HG03575 (cell line): ENCODE data around the gene GDF10.

Experiments
- ATAC-seq: cut with Tn5 transposase; IDR thresholded peaks from one replicate; pipeline ENCODE4 v1.9.1; 2021; ENCODE audit not compliant: unreplicated experiment, insufficient number of reproducible peaks, low FRiP score; ENCODE audit errors: extremely low read depth

The GDF10 gene

DNA sequence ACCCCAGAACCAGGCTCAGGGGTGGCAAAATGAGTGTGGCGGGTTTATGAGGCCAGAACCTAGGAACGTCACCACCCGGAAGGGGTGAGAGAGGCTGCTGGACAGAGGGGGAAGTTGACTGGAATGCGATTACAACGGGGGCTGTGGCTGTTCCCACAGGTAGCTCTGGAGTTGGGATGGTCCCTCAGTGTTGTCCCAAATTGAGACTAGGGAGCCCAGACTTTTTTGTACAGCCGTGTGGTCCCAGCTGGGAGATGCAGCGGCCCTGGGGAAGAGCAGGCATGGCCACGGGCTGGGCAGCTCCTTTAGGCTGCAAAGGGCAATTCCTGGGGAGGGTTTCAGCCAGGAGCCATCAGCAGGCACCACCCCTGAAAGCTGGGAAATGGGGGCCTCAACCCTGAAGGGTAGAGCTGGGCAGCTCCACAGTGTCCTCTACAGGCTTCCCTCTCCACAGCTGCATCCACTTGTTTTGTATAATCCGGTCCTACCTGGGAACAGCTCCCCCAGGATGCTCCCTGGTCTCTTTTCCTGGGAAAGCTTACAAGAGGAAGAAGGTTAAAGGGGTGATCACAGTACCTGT, 11.0 kb upstream of the GDF10 start:
- no peak for ATAC-seq

DNA sequence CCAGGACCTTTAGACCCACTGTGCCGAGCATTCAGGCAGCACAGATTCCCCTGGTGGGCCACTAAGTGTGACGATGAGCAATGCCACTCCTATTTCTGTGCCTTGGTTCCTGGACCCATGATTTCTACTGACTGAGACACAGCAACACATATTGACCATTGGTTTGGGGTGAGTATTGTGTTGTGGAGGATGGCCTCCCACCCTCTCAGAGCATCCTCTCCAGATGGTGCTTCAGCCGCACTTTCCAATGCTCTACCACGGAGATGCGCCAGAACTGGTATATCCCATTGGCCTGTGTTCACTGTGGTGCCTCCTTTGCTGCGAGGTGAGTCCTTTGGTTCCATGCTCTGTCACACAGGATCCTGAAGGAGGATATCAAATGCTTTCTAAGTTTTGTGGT, 10.1 kb upstream of the GDF10 start:
- ATAC-seq = no peak

- ATAC-seq = no peak
These were observed 9.7 kb upstream of the GDF10 start for GRCh38 chr10:47290338-47290737.

DNA sequence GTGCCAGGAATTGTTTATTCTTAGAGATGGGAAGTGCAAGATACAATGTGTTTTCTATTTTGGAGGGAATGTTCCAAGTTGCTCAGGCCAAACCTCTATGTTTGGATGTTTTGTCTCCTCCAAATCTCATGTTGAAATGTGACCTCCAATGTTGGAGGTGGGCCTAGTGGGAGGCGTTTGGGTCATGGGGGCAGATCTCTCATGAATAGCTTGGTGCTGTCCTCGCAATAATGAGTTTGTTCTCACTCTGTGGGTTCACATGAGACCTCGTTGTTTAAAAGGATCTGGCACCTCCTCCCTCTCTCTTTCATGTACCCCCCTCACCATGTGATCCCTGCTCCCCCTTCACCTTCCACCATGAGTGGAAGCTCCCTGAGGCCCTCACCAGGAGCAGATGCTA, 8.3 kb upstream of the GDF10 start:
- ATAC-seq = no peak

- no peak for ATAC-seq
These were observed 5.9 kb upstream of the GDF10 start for GRCh38 chr10:47294057-47294456.

DNA sequence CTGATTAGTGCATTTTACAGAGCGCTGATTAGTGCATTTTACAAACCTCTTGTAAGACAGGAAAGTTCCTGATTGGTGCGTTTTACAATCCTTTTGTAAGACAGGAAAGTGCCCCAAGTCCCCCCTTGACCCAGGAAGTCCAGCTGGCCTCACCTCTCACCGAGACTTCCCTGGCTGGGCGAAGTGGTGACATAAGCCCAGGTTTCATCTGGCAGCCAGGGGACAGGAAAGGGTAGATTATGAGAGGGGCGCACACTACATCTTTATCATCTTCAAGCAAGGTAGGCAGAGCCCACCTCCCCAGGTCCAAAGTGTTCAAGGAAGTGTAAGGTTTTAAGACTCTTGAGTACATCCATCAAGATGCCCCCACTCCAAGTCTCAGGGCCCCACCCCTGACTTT, 5.5 kb upstream of the GDF10 start:
- ATAC-seq = no peak

DNA sequence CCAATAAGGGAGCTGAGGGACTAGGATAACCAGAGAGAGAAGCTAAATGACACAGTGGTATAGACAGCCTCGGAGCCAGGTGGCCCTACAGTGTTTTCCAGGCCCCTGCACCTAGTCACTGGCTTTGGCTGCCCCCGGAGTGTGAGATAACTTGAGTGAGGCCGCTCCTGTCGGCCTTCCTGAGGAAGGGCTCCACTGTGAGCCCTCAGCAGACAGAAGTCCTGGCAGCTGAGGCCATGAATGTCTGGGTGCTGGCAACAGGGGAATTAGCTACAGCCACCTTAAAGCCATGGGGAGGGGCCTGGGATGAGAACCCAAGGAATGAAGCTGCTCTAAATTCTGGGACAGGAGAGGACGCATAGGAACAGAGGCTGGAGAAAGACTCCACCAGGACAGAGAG, 4.6 kb upstream of the GDF10 start:
- ATAC-seq = no peak

GRCh38 chr10:47296156-47296894, 3.7 kb upstream of the GDF10 start:
- ATAC-seq = no peak

DNA sequence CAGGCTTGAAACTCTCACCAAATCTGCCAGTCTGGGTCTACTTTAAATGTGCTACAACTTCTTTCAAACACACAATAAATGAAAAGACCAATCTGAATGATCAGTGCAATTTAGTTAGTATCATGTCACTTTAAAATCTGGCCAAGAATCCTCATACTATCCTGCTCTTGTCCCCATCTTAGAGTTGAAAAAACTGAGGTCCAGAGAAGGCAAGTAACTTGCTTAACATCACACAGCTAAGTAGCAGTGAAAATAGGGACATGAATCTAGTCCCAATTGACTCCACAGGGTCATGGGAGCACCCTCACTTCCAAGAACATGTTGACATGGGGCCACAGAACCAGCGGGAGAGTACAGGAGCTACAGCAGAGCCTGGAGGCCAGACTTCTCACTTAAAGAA, 3.1 kb upstream of the GDF10 start:
- no peak for ATAC-seq

- ATAC-seq = no peak
These were observed 2.0 kb upstream of the GDF10 start for GRCh38 chr10:47297866-47298540.

GRCh38 chr10:47298715-47299114, 1.3 kb upstream of the GDF10 start:
- ATAC-seq = no peak

DNA sequence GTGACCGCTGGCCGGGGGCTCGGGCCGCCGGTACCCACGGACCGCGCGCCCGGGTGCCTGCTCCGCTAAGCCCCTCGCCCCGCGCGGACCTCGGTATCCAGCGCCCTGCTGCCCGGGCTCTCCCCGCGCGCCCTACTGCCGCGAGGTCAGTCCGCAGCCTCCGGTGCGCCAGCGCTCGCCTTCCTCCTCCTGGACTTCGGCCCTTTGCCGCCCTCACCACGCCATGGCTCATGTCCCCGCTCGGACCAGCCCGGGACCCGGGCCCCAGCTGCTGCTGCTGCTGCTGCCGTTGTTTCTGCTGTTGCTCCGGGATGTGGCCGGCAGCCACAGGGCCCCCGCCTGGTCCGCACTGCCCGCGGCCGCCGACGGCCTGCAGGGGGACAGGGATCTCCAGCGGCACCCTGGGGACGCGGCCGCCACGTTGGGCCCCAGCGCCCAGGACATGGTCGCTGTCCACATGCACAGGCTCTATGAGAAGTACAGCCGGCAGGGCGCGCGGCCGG, 483 bp downstream of the GDF10 start:
- no peak for ATAC-seq

- no peak for ATAC-seq
These were observed 1.8 kb downstream of the GDF10 start for GRCh38 chr10:47301833-47302232.

GRCh38 chr10:47303105-47303504, 3.1 kb downstream of the GDF10 start:
- ATAC-seq = no peak

DNA sequence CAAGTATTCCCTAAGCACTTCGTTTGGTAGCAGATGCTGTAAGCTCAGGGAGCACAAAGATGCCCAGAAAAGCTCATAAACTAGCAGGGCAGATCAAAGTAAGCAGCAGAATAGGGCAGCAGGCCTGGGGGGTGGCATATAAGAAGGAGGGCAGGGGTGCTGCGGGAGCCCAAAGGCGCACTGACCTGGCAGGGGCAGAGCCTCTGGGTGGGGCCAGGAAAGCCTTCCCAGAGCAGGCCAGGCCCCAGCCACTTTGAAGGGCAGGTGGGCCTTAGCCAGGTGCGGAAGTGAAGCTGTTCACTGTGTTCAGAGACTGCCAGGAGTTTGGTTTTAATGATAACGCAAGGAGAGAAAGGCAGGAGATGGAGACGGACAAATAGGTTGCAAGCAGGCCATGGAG, 3.9 kb downstream of the GDF10 start:
- no peak for ATAC-seq

- ATAC-seq = no peak
These were observed 5.6 kb downstream of the GDF10 start for GRCh38 chr10:47305566-47305965.

GRCh38 chr10:47306387-47307210, 6.6 kb downstream of the GDF10 start:
- no peak for ATAC-seq

DNA sequence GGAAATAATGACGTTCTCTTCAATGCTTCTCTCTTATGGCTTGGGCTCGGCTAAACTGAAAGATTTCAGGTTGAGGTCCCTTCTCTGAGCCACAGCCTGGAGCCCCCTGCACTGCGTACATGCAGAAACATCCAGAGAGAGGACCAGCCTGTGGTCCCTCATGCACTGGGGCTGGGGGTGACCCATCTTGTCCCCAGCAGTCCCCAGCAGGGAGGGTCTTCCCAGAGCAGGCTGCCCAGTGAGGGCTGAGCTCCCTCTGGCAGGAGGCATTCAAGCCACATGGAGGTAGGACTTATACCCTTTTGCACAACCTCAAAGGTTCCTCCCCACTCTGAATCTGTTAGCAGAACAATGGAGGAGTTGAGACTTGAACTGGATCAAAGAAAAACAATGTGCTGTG, 7.4 kb downstream of the GDF10 start:
- ATAC-seq = no peak

GRCh38 chr10:47308775-47309174, 8.8 kb downstream of the GDF10 start:
- no peak for ATAC-seq
